GM12872 (cell line): ENCODE data around the gene DSE.

Source experiments
- TF ChIP-seq, protein P1 (sequence below): IDR thresholded peaks from 3 replicates; pipeline ENCODE4 v1.5.1; 2011; ENCODE audit warnings: low read depth, mild to moderate bottlenecking, low read length, moderate library complexity; ENCODE audit not compliant: insufficient read depth

DSE gene

GRCh38 chr6:116354236-116354635, 16.5 kb upstream of the DSE start:
- TF ChIP-seq, protein P1, sequence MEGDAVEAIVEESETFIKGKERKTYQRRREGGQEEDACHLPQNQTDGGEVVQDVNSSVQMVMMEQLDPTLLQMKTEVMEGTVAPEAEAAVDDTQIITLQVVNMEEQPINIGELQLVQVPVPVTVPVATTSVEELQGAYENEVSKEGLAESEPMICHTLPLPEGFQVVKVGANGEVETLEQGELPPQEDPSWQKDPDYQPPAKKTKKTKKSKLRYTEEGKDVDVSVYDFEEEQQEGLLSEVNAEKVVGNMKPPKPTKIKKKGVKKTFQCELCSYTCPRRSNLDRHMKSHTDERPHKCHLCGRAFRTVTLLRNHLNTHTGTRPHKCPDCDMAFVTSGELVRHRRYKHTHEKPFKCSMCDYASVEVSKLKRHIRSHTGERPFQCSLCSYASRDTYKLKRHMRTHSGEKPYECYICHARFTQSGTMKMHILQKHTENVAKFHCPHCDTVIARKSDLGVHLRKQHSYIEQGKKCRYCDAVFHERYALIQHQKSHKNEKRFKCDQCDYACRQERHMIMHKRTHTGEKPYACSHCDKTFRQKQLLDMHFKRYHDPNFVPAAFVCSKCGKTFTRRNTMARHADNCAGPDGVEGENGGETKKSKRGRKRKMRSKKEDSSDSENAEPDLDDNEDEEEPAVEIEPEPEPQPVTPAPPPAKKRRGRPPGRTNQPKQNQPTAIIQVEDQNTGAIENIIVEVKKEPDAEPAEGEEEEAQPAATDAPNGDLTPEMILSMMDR: no peak

GRCh38 chr6:116355796-116356195, 15.0 kb upstream of the DSE start:
- TF ChIP-seq, protein P1: no peak

DNA sequence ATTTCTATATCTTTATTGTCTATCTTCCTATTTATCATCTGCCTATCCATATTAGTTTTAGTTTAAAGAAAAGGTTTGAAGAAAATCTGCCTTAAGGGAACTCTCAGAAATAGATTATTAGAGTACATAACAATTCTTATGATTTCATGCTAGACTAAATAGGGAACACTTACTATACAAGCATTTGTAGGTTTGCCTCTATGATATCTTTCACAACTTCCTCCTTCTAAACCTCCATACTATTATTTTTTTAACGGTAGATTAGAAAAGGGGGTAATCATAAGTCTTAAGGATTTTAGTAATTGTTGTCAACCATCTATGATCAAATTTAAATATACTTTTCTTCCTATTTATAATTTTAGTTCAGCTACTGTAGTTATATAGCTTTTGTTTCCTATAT, 11.6 kb upstream of the DSE start:
- TF ChIP-seq, protein P1: no peak

- TF ChIP-seq, protein P1: no peak
These were observed 10.9 kb upstream of the DSE start for GRCh38 chr6:116359835-116360234.

DNA sequence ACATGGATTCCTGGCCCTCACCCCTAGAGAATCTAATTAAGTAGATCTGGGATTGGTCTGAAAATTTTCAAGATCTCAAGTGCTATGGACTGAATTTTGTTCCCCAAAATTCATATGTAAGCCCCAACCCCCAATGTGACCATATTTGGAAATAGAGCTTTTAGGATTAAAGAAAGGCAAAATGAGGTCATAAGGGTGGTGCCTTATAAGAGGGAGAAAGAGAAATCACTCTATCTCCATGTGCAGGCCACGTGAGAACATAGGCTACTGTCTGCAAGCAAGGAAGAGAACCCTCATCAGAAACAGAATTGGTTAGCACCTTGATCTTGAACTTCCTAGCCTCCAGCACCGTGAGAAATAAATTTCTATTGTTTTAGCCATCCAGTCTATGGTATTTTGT, 8.5 kb upstream of the DSE start:
- TF ChIP-seq, protein P1: no peak

GRCh38 chr6:116363759-116364158, 7.0 kb upstream of the DSE start:
- TF ChIP-seq, protein P1: no peak

DNA sequence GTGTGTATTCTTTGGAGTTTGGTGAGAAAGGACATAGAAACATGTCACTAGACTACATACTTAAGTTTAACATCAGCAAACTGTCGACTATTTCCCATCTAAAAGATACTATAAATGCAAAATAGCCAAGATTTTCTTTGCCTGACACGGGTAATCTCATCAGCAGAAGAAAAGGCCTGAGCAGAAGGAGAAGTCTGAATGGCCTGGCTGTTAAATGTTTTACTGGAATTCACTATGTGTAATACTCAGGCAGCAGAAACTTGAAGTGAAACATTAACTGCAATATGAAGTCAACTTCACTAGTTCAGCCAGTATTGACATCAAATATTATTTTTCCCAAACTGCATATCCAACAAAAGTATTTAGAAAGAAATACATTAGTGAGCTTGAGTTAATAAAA, 6.4 kb upstream of the DSE start:
- TF ChIP-seq, protein P1: no peak

GRCh38 chr6:116365743-116366142, 5.0 kb upstream of the DSE start:
- TF ChIP-seq, protein P1: no peak
